Measurements from ENCODE around the gene TMUB2. TPM values are rescaled to one million over a fixed set of nuclear protein-coding genes. Genes with fewer than 3 reads are reported as not detected.

Gene TMUB2
- total RNA-seq (2022; extraction: Qiagen RNA extraction; ENCODE audit: low read depth), result 32.2 to 43.8 TPM (median 42.3 TPM) in 5 replicates

DNA sequence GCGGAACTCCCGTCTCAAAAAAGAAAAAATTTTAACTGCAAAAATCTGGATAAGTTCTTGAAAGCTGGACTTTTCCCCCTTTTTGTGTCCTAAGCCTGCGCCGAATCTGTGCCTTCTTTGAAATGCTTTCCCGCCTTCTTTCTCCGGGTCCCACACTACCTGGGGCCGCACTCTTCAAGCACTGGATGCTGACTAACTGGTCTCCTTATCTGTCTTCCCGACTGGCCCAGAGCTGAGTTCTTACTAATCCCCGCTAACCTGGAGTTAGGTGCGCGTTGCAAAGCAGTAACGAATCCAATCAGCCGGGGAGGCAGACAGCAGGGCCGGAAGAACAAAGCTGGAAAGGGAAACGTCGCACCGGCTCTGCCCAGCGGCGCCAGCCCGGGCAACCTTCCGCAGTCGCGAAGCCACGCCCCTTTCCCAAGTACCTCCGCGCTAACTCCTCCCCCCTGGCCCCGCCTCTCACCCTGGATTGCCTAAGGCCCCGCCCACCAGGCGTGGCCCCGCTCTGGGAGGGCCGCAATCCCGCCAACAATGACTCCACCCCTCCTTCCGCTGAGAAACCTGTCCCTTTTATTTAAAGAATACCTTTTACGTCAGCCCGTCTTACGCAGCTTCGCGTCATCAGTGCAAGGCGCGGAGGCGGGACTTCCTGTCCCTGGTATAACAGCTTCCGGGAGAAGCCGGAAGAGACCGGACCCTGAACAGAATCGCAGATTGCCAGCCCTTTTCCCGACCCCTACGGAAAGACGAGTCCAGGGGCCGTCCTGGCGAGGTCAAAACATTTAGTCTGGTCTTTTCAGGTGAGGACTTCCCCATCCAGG, at the start of gene TMUB2:
Gene TMUB2, plus strand, starts transcription at position 666 of the 824 bp plus-strand sequence. CDS start 737 bp downstream, outside the sequence.

DNA sequence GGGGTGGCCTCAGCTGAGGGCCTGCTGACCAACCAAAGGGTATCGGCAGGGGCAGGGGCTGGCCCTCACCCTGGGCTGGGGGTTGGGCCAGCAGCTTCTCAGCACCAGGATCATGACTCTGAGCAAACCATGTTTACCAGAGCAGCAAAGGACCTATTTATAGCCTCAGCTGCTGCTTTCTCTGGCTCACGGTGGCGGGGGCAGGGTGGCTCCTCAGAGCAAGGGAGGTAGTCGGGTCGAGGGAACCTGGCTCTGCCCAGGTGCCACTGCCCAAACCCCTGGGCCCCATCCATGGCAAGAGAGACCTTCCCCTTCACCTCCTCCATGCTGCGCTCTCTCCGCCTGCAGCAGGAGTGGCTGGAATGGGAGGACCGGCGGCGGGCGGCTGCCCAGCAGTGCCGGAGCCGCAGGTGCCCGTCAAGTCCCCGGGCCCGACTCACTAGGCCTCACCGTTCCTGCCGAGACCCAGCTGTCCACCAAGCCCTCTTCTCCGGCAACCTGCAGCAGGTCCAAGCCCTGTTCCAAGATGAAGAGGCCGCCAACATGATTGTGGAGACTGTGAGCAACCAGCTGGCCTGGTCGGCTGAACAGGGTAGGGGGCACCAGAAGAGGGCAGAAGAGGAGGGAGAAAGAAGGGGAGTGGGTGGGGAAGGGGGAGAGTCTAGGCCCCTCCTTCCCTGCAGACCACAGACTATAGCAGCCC, 16.1 kb upstream of the TMUB2 start, which contains the start of gene ASB16:
Gene ASB16, plus strand, starts transcription at position 206 of the 703 bp plus-strand sequence. Its CDS starts 86 bp downstream, at position 292.

DNA sequence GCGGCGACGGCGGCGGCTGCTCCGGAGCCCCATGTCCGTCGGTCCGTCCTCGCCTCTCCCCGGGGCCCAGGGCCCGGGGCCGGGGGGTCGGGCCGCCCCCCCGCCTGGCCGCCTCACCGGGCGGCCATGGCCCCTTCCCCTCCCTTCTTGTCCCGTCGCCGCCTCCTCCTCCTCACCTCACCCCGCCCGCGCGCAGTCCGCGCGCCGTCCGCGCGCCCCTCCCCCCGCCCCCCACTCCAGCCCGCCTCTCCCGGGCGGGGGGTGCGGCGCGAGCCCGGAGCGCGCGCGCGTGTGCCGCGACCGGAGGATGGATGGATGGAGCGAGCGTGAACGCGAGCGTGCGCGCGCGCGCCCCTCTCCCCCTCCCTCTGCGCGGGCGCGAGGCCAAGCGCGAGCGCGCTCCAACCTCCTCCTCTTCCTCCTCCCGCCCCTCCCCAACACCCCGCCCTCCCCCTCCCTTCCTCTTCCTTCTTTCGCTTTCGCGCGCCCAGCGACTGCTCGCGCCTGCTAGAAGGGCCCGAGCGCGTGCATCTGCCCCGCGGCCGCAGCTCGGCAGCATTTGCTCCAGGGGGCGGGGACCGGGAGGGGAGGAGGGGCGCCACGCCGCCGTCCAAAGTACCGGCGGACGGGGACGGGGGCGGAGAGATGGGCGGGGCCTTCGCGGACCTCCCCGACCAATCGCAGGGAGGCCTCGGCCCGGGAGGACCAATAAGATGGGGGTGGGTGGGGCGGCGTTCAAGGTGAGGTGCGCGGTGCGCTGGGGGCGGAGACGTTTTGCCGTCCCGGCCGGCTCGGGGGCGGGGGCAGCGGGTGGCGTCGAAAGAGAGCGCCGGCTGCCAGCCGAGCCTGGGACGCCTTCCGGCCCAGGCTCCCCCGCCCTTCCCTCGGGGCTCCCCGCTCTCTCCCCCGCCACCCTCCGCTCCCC, 13.0 kb downstream of the TMUB2 start, which contains the start of gene ATXN7L3:
Gene ATXN7L3, minus strand, starts transcription at position 332 of the 925 bp plus-strand sequence. CDS start 1,814 bp downstream, outside the sequence.

DNA sequence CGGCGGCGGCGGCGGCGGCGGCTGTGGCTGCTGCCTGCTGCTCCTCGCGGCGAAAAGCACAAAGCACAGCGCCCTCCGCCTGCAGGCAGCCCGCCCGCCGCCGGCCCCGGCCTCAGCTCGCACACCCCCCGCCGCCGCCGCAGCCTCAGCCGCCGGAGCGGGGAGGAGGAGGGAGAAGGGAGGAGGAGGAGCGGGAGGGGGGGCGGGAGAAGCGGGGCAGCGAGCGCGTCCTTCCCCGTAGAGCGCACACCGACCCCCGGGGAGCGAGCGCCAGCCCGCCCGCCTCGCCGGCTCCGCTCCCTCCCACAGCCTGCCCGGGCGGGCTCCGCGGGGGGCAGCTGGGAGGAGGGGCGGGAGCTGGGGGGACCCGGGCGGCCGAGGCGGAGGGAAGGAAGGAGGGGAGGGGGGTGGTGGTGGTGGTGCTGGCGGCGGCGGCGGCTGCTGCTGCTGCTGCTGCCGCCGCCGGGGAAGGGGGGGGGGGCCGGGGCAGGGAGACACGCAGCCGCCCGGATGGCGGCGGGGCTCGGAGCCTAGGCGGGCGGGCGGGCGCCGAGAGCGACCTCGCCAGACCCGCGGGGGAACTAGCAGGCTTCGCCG, 32.9 kb downstream of the TMUB2 start, which contains the start of gene UBTF:
Gene UBTF, minus strand, starts transcription at position 60 of the 597 bp plus-strand sequence. CDS start 1,446 bp downstream, outside the sequence.

Other genes starting within 250 kb of the TMUB2 start
- gene PPY, start 244.5 kb upstream of the TMUB2 start, total RNA-seq (2022; extraction: Qiagen RNA extraction; ENCODE audit: low read depth), result 0.28 TPM in 1 of 5 replicates, not detected in the others
- 0.17 TPM in 1 of 5 replicates, not detected in the others for gene PYY, start 233.0 kb upstream of the TMUB2 start, total RNA-seq (2022; extraction: Qiagen RNA extraction; ENCODE audit: low read depth)
- 0.72 to 1.3 TPM (median 1.1 TPM) in 5 replicates for gene NAGS, start 182.3 kb upstream of the TMUB2 start, total RNA-seq (2022; extraction: Qiagen RNA extraction; ENCODE audit: low read depth)
- 24.8 to 33.0 TPM (median 30.9 TPM) in 5 replicates for gene TMEM101, start 172.0 kb upstream of the TMUB2 start, total RNA-seq (2022; extraction: Qiagen RNA extraction; ENCODE audit: low read depth)
- 51.2 to 56.2 TPM (median 53.9 TPM) in 5 replicates for gene LSM12, start 120.3 kb upstream of the TMUB2 start, total RNA-seq (2022; extraction: Qiagen RNA extraction; ENCODE audit: low read depth)
- 118 to 181 TPM (median 163 TPM) in 5 replicates for gene G6PC3, start 116.2 kb upstream of the TMUB2 start, total RNA-seq (2022; extraction: Qiagen RNA extraction; ENCODE audit: low read depth)
- 13.9 to 17.7 TPM (median 14.7 TPM) in 5 replicates for gene HDAC5, start 63.3 kb upstream of the TMUB2 start, total RNA-seq (2022; extraction: Qiagen RNA extraction; ENCODE audit: low read depth)
- gene HROB, start 45.0 kb upstream of the TMUB2 start, total RNA-seq (2022; extraction: Qiagen RNA extraction; ENCODE audit: low read depth), result 7.6 to 10.5 TPM (median 9.4 TPM) in 5 replicates
- 0.08 to 0.12 TPM in 2 of 5 replicates, not detected in the others for gene ASB16, start 16.3 kb upstream of the TMUB2 start, total RNA-seq (2022; extraction: Qiagen RNA extraction; ENCODE audit: low read depth)
- gene ATXN7L3, start 12.9 kb downstream of the TMUB2 start, total RNA-seq (2022; extraction: Qiagen RNA extraction; ENCODE audit: low read depth), result 53.5 to 70.0 TPM (median 63.9 TPM) in 5 replicates
- 98.3 to 104 TPM (median 100 TPM) in 5 replicates for gene UBTF, start 32.7 kb downstream of the TMUB2 start, total RNA-seq (2022; extraction: Qiagen RNA extraction; ENCODE audit: low read depth)
- not detected in 5 replicates for gene SLC4A1, start 81.2 kb downstream of the TMUB2 start, total RNA-seq (2022; extraction: Qiagen RNA extraction; ENCODE audit: low read depth)
- 0.29 to 0.59 TPM (median 0.53 TPM) in 5 replicates for gene RUNDC3A, start 121.6 kb downstream of the TMUB2 start, total RNA-seq (2022; extraction: Qiagen RNA extraction; ENCODE audit: low read depth)
- 140 to 211 TPM (median 202 TPM) in 5 replicates for gene SLC25A39, start 137.9 kb downstream of the TMUB2 start, total RNA-seq (2022; extraction: Qiagen RNA extraction; ENCODE audit: low read depth)
- gene GRN, start 158.3 kb downstream of the TMUB2 start, total RNA-seq (2022; extraction: Qiagen RNA extraction; ENCODE audit: low read depth), result 197 to 268 TPM (median 233 TPM) in 5 replicates
- gene FAM171A2, start 176.9 kb downstream of the TMUB2 start, total RNA-seq (2022; extraction: Qiagen RNA extraction; ENCODE audit: low read depth), result 2.4 to 5.2 TPM (median 3.8 TPM) in 5 replicates
- gene ITGA2B, start 202.7 kb downstream of the TMUB2 start, total RNA-seq (2022; extraction: Qiagen RNA extraction; ENCODE audit: low read depth), result 0.84 to 2.2 TPM (median 1.4 TPM) in 5 replicates

Measured in A549 treated with RU486 at 1 μM for 4 hours (cell line).